Neural cell (in vitro differentiated cells): ENCODE measurements around the gene MACF1. TPM values are rescaled to one million over a fixed set of nuclear protein-coding genes. Genes with fewer than 3 reads are reported as not detected.

Source experiments
- H2AFZ ChIP-seq: fragments of 200-600, 300-800 bp; sonication (generic), shearing (Covaris generic); 2 replicates; pipeline ENCODE4 v1.6.0; 2014; ENCODE audit warnings: low read depth, mild to moderate bottlenecking, antibody characterized with exemption, low read length, moderate library complexity
- H3F3A ChIP-seq: fragments of 200-600 bp; shearing (Covaris generic); 2 replicates; pipeline ENCODE4 v1.6.1; 2016; ENCODE audit warnings: mild to moderate bottlenecking, moderate library complexity, mixed read lengths, antibody characterized with exemption, low read length; ENCODE audit not compliant: insufficient read depth, poor library complexity, severe bottlenecking
- H3K27ac ChIP-seq: fragments of 200-600, 300-800 bp; sonication (generic), shearing (Covaris generic); 2 replicates; pipeline ENCODE4 v1.5.1; 2014; ENCODE audit warnings: mild to moderate bottlenecking, low read length, moderate library complexity
- H3K27me3 ChIP-seq: fragments of 300-800, 200-600 bp; sonication (generic), shearing (Covaris generic); 2 replicates; pipeline ENCODE4 v1.6.0; 2014; ENCODE audit warnings: mild to moderate bottlenecking, low read depth, low read length, moderate library complexity; ENCODE audit not compliant: insufficient read depth
- H3K36me3 ChIP-seq: fragments of 300-800, 200-600 bp; sonication (generic), shearing (Covaris generic); 2 replicates; pipeline ENCODE4 v1.5.1; 2014; ENCODE audit warnings: mild to moderate bottlenecking, antibody characterized with exemption, low read length, moderate library complexity; ENCODE audit not compliant: insufficient read depth
- H3K4me2 ChIP-seq: fragments of 300-800, 200-600 bp; sonication (generic), shearing (Covaris generic); 2 replicates; pipeline ENCODE4 v1.6.0; 2014; ENCODE audit warnings: mild to moderate bottlenecking, low read length
- H3K4me3 ChIP-seq: fragments of 300-800, 200-600 bp; sonication (generic), shearing (Covaris generic); 2 replicates; pipeline ENCODE4 v1.5.1; 2014; ENCODE audit warnings: mild to moderate bottlenecking, low read length, moderate library complexity
- H3K79me2 ChIP-seq: fragments of 200-600 bp; shearing (Covaris generic); replicated peaks from 2 replicates; pipeline ENCODE4 v1.6.0; 2014; ENCODE audit warnings: mild to moderate bottlenecking, low read length, moderate library complexity; ENCODE audit not compliant: insufficient read depth
- H3K9ac ChIP-seq: fragments of 300-800, 200-600 bp; sonication (generic), shearing (Covaris generic); 2 replicates; pipeline ENCODE4 v1.6.1; 2016; ENCODE audit warnings: mild to moderate bottlenecking, low read length, mixed read lengths
- H3K9me2 ChIP-seq: fragments of 200-600 bp; shearing (Covaris generic); 2 replicates; pipeline ENCODE4 v1.6.1; 2016; ENCODE audit warnings: mild to moderate bottlenecking, low read length, mixed read lengths; ENCODE audit not compliant: insufficient read depth
- H3K9me3 ChIP-seq: fragments of 200-600, 300-800 bp; sonication (generic), shearing (Covaris generic); 2 replicates; pipeline ENCODE4 v1.6.1; 2016; ENCODE audit warnings: mild to moderate bottlenecking, mixed run types, low read length, moderate library complexity, mixed read lengths
- H4K20me1 ChIP-seq: fragments of 200-600 bp; shearing (Covaris generic); 2 replicates; pipeline ENCODE4 v1.6.1; 2016; ENCODE audit warnings: mild to moderate bottlenecking, mixed run types; ENCODE audit not compliant: insufficient read depth
- EP300 ChIP-seq: fragments of 450-650 bp; conservative IDR thresholded peaks from 2 replicates; pipeline ENCODE4 v1.6.1; 2014; ENCODE audit warnings: antibody characterized with exemption, mild to moderate bottlenecking, moderate library complexity; ENCODE audit not compliant: poor library complexity, severe bottlenecking
- EZH2 ChIP-seq: fragments of 200-600, 300-800 bp; shearing (Covaris generic), sonication (generic); IDR thresholded peaks from 2 replicates; pipeline ENCODE4 v1.6.1; 2014; ENCODE audit warnings: antibody characterized with exemption, low read length, borderline replicate concordance, mild to moderate bottlenecking; ENCODE audit not compliant: insufficient read depth, poor library complexity, severe bottlenecking
- MXI1 ChIP-seq: fragments of 450-650 bp; conservative IDR thresholded peaks from 2 replicates; pipeline ENCODE4 v1.6.1; 2014; ENCODE audit warnings: antibody characterized with exemption, mild to moderate bottlenecking; ENCODE audit not compliant: poor library complexity, severe bottlenecking
- POLR2AphosphoS5 ChIP-seq: IDR thresholded peaks from 2 replicates; pipeline ENCODE4 v1.6.1; 2012
- RAD21 ChIP-seq: fragments of 450-650 bp; conservative IDR thresholded peaks from 2 replicates; pipeline ENCODE4 v1.6.1; 2014; ENCODE audit warnings: antibody characterized with exemption, mild to moderate bottlenecking, moderate library complexity
- SMC3 ChIP-seq: fragments of 450-650 bp; conservative IDR thresholded peaks from 2 replicates; pipeline ENCODE4 v1.6.1; 2014; ENCODE audit warnings: antibody characterized with exemption, mild to moderate bottlenecking, moderate library complexity; ENCODE audit not compliant: poor library complexity
- TAF1 ChIP-seq: IDR thresholded peaks from 2 replicates; pipeline ENCODE4 v1.6.1; 2012; ENCODE audit warnings: low read depth
- polyA plus RNA-seq: library from polyadenylated mRNA; depleted of rRNA; stranded (reverse); fragments of >200 nt; gene quantifications from 2 replicates; pipeline ENCODE4 v1.2.3, GENCODE V29; 2014
- TF ChIP-seq, protein P1 (sequence below): fragments of 450-650 bp; IDR thresholded peaks from 2 replicates; pipeline ENCODE4 v1.5.1; 2014; ENCODE audit warnings: antibody characterized with exemption, mild to moderate bottlenecking, moderate library complexity; ENCODE audit not compliant: poor library complexity, severe bottlenecking
- TF ChIP-seq, protein P2 (sequence below): IDR thresholded peaks from 2 replicates; pipeline ENCODE4 v1.6.1; 2012; ENCODE audit warnings: borderline replicate concordance

MACF1 gene
- polyA plus RNA-seq, 1 donor from 2014 or later: 176 TPM

DNA sequence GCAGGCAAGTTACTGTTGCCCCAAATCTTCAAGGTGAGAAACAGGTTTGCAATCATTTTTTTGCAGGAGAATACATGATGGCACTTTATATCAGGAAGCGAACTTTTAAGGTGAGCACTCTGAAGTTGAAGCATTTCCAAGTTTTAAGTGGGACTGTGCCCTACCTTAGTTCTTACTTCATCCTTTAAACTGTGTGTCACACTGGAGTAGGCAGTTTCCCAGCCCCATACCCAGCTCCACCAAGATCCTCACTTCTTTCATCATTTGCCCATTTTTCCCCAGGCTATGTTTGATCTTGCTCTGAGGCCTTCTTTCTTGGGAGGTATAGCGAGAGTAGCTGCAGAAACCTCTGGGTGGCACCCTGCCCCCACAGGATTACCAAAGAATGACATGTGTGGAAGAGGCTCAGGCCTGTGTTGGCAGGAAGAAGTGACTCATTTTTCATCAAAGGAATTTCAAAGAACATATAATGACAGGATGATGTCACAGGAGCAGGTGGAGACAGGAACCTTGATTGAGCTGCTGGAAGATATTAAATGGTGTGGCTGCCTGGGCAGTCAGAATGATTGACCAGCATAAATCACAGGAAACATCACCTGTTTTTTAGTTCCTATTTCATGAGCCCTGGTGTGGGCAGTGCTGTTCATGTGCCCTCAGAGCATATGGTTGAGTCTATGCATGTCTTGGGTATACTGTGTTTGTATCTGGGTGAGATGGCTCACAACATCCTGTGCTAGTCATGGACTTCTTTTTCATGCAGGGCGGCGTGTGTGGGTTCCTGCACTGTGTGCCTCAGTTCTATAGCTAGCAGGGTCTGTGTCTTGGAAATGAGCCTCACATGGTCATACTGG, 20.8 kb upstream of the MACF1 start:
- TF ChIP-seq EP300: no peak
- TF ChIP-seq POLR2AphosphoS5: no peak
- TF ChIP-seq MXI1: no peak
- no peak for TF ChIP-seq TAF1
- TF ChIP-seq RAD21: no peak
- TF ChIP-seq, protein P1, sequence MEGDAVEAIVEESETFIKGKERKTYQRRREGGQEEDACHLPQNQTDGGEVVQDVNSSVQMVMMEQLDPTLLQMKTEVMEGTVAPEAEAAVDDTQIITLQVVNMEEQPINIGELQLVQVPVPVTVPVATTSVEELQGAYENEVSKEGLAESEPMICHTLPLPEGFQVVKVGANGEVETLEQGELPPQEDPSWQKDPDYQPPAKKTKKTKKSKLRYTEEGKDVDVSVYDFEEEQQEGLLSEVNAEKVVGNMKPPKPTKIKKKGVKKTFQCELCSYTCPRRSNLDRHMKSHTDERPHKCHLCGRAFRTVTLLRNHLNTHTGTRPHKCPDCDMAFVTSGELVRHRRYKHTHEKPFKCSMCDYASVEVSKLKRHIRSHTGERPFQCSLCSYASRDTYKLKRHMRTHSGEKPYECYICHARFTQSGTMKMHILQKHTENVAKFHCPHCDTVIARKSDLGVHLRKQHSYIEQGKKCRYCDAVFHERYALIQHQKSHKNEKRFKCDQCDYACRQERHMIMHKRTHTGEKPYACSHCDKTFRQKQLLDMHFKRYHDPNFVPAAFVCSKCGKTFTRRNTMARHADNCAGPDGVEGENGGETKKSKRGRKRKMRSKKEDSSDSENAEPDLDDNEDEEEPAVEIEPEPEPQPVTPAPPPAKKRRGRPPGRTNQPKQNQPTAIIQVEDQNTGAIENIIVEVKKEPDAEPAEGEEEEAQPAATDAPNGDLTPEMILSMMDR: peak; percentile 36
- H3K4me2 ChIP-seq: no peak overlapping the region

DNA sequence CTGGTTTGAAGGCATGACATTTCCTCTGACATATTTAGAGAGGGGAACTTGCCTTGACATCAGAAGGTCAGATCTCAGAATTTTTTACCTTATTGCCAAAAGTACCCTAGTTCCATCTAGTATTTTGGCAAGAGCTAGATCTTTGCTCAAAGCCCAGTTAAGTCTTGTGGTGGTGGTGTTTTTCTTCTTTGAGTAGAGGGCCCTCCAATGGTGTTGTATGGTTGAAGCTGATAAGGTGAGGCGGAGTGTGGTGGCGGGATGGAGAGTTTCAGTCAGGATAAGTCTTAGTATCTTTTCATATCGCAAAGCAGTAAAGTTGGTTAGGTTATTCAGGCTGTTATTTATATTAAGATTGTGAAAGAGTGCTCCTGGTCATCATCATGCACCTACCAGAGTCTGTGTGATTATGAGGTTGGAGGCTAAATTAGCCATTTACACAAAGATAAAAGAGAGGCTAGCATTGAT, 20.1 kb upstream of the MACF1 start:
- H3K36me3 ChIP-seq: peaks cover 4% of the 10 kb centered on the region
- no peaks in the 10 kb centered on the region for H3F3A ChIP-seq
- no peaks in the 10 kb centered on the region for H3K27me3 ChIP-seq
- TF ChIP-seq TAF1 (no peak), MXI1 (no peak), EP300 (no peak), RAD21 (no peak), SMC3 (no peak), EZH2 (no peak), POLR2AphosphoS5 (no peak)
- TF ChIP-seq, protein P2, sequence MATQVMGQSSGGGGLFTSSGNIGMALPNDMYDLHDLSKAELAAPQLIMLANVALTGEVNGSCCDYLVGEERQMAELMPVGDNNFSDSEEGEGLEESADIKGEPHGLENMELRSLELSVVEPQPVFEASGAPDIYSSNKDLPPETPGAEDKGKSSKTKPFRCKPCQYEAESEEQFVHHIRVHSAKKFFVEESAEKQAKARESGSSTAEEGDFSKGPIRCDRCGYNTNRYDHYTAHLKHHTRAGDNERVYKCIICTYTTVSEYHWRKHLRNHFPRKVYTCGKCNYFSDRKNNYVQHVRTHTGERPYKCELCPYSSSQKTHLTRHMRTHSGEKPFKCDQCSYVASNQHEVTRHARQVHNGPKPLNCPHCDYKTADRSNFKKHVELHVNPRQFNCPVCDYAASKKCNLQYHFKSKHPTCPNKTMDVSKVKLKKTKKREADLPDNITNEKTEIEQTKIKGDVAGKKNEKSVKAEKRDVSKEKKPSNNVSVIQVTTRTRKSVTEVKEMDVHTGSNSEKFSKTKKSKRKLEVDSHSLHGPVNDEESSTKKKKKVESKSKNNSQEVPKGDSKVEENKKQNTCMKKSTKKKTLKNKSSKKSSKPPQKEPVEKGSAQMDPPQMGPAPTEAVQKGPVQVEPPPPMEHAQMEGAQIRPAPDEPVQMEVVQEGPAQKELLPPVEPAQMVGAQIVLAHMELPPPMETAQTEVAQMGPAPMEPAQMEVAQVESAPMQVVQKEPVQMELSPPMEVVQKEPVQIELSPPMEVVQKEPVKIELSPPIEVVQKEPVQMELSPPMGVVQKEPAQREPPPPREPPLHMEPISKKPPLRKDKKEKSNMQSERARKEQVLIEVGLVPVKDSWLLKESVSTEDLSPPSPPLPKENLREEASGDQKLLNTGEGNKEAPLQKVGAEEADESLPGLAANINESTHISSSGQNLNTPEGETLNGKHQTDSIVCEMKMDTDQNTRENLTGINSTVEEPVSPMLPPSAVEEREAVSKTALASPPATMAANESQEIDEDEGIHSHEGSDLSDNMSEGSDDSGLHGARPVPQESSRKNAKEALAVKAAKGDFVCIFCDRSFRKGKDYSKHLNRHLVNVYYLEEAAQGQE: no peak
- TF ChIP-seq, protein P1: no peak
- no peaks in the 10 kb centered on the region for H3K9me2 ChIP-seq
- H3K79me2 ChIP-seq: peaks cover 46% of the 10 kb centered on the region
- no peak overlapping the region for H3K9ac ChIP-seq
- H3K4me3 ChIP-seq: no peak overlapping the region
- H3K9me3 ChIP-seq: no peaks in the 10 kb centered on the region
- H2AFZ ChIP-seq: no peak overlapping the region
- H3K27ac ChIP-seq: no peak overlapping the region
- H4K20me1 ChIP-seq: no peaks in the 10 kb centered on the region
- H3K4me2 ChIP-seq: no peak overlapping the region

More for the DNA sequence above, 20.8 kb upstream of the MACF1 start:
- Histone ChIP-seq H3K9ac (no peak overlapping the region), H3K79me2 (peaks cover 46% of the 10 kb centered on the region), H3F3A (no peaks in the 10 kb centered on the region), H3K9me3 (no peaks in the 10 kb centered on the region), H3K9me2 (no peaks in the 10 kb centered on the region), H3K4me3 (no peak overlapping the region), H3K27ac (no peak overlapping the region), H3K27me3 (no peaks in the 10 kb centered on the region), H4K20me1 (no peaks in the 10 kb centered on the region), H2AFZ (no peak overlapping the region), H3K36me3 (peaks cover 4% of the 10 kb centered on the region)
